Keratinocyte (primary cell): ENCODE measurements around the gene ANAPC2.

Experiments used
- CTCF ChIP-seq, 3 experiments: IDR thresholded peaks in 1 of 3; conservative IDR thresholded peaks in 1 of 3; optimal IDR thresholded peaks in 1 of 3; 2 replicates in 2 of 3; 3 replicates in 1 of 3; pipeline versions ENCODE3 to v1.5.1; 2011; ENCODE audit warnings: low read length in 3 of 3, mild to moderate bottlenecking in 3 of 3, moderate library complexity in 2 of 3, control low read depth in 1 of 3, inconsistent platforms in 1 of 3; ENCODE audit not compliant: insufficient read depth in 2 of 3; ENCODE audit errors: extremely low read depth in 1 of 3
- EZH2 ChIP-seq: IDR thresholded peaks from one replicate; pipeline ENCODE4 v1.6.1; 2012; ENCODE audit warnings: inconsistent platforms, mild to moderate bottlenecking, low read length, moderate library complexity

- TF ChIP-seq EZH2 (no peak), CTCF (optimal IDR thresholded peaks at IDR 0.05 in 1 of 3, IDR thresholded peaks at IDR 0.05 in 1 of 3, conservative IDR thresholded peaks at IDR 0.05 in 1 of 3; ENCODE audit: extremely low read depth in 1 of 3, insufficient read depth in 2 of 3, low read length in 3 of 3) (no peak)
Measured at GRCh38 chr9:137236936-137237421, 48.6 kb upstream of the ANAPC2 start.
